ENCODE results near the gene TPK1.

DNA sequence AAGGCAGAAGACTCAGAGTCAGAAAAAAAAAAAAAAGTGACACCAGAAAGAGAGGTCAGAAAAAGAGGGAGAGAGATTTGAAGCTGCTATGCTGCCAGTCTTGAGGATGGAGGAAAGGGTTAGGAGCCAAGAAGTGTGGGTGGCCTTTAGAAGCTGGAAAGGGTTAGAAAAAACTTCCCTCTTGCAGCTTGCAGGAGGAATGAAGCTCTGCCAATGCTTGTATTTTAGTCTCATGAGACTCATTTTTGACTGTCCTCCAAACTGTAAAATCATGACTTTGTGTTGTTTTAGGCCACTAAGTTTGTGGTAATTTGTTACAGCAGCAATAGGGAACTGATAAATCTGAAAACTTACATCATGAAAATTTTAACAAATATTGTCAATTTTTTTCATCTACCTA, 304.7 kb downstream of the TPK1 start:
- TF ChIP-seq EZH2 (IDR thresholded peaks at IDR 0.05) (no peak), POLR2AphosphoS5 (IDR thresholded peaks at IDR 0.05; ENCODE audit: borderline replicate concordance, low read depth, low read length) (no peak), FOXP2 (optimal IDR thresholded peaks at IDR 0.05; ENCODE audit: control extremely low read depth, extremely low read length, insufficient read depth) (no peak)
